Body of pancreas (tissue), 4 donors: ENCODE results near the gene EBF3.

Source experiments
- CTCF ChIP-seq, 7 experiments: fragments of 450-650 bp in 4 of 7; fragments of 200-600 bp in 3 of 7; sonication (generic) in 3 of 7; IDR thresholded peaks; one replicate each; pipeline ENCODE4 v1.5.1; 2016 to 2019; ENCODE audit warnings: antibody characterized with exemption in 7 of 7
- POLR2A ChIP-seq, 3 donors: fragments of 450-650 bp; IDR thresholded peaks; one replicate each; pipeline ENCODE4 v1.6.1; 2016; ENCODE audit warnings: antibody characterized with exemption in 3 of 3, mild to moderate bottlenecking in 2 of 3

- TF ChIP-seq CTCF (IDR thresholded peaks at IDR 0.05) (no peak), POLR2A (IDR thresholded peaks at IDR 0.05) (no peak)
These were observed 28.3 kb upstream of the EBF3 start for GRCh38 chr10:129992356-129992755.
